A172 (cell line): ENCODE measurements around the gene LY9. TPM values are rescaled to one million over a fixed set of nuclear protein-coding genes. Genes with fewer than 3 reads are reported as not detected.

Source experiments
- DNase-seq: peaks from one replicate; pipeline ENCODE4 v3.0.0-alpha.2; 2015; ENCODE audit warnings: low spot score
- total RNA-seq: library from RNA; depleted of rRNA; stranded (reverse); fragments of >200 nt; shearing (Covaris generic); gene quantifications from 2 replicates; pipeline ENCODE4 v1.2.3, GENCODE V29; 2014; rRNA removed

LY9 gene
- not detected in 2 replicates for total RNA-seq

- DNase-seq: no peak
Observed at GRCh38 chr1:160795951-160796383, at the start of gene LY9. Gene LY9 (plus strand): TSS chr1:160796174. CDS start chr1:160796188, 14 bp downstream.

GRCh38 chr1:160746836-160747500 is 49.0 kb upstream of the LY9 start:
- peak; percentile 71 for DNase-seq

GRCh38 chr1:160747717-160748116 is 48.3 kb upstream of the LY9 start:
- DNase-seq: no peak

GRCh38 chr1:160748181-160748877 is 47.6 kb upstream of the LY9 start:
- peak; percentile 74 for DNase-seq

GRCh38 chr1:160748878-160749269 is 47.1 kb upstream of the LY9 start:
- no peak for DNase-seq

GRCh38 chr1:160750608-160751007 is 45.4 kb upstream of the LY9 start:
- DNase-seq: no peak

GRCh38 chr1:160752406-160752805 is 43.6 kb upstream of the LY9 start:
- no peak for DNase-seq

GRCh38 chr1:160752924-160753323 is 43.0 kb upstream of the LY9 start:
- DNase-seq: no peak

- no peak for DNase-seq
Observed at GRCh38 chr1:160753594-160753993, 42.4 kb upstream of the LY9 start.

- DNase-seq: no peak
Observed at GRCh38 chr1:160755461-160755860, 40.5 kb upstream of the LY9 start.

GRCh38 chr1:160755911-160756848 is 39.8 kb upstream of the LY9 start:
- no peak for DNase-seq

- no peak for DNase-seq
Observed at GRCh38 chr1:160756849-160757201, 39.1 kb upstream of the LY9 start.

- no peak for DNase-seq
Observed at GRCh38 chr1:160758521-160758920, 37.5 kb upstream of the LY9 start.

GRCh38 chr1:160759740-160760139 is 36.2 kb upstream of the LY9 start:
- no peak for DNase-seq

- DNase-seq: no peak
Observed at GRCh38 chr1:160761046-160761445, 34.9 kb upstream of the LY9 start.

GRCh38 chr1:160761886-160762285 is 34.1 kb upstream of the LY9 start:
- peak; percentile 42 for DNase-seq

- no peak for DNase-seq
Observed at GRCh38 chr1:160763993-160764392, 32.0 kb upstream of the LY9 start.

- no peak for DNase-seq
Observed at GRCh38 chr1:160767395-160768294, 28.3 kb upstream of the LY9 start.

GRCh38 chr1:160768295-160768657 is 27.7 kb upstream of the LY9 start:
- DNase-seq: peak; percentile 57

- no peak for DNase-seq
Observed at GRCh38 chr1:160772331-160772730, 23.6 kb upstream of the LY9 start.

- no peak for DNase-seq
Observed at GRCh38 chr1:160773093-160773492, 22.9 kb upstream of the LY9 start.
